Measurements from ENCODE around the gene MRAP. TPM values are rescaled to one million over a fixed set of nuclear protein-coding genes. Genes with fewer than 3 reads are reported as not detected.

The MRAP gene
- total RNA-seq, 1 experiment from 2014 or later, result not detected

DNA sequence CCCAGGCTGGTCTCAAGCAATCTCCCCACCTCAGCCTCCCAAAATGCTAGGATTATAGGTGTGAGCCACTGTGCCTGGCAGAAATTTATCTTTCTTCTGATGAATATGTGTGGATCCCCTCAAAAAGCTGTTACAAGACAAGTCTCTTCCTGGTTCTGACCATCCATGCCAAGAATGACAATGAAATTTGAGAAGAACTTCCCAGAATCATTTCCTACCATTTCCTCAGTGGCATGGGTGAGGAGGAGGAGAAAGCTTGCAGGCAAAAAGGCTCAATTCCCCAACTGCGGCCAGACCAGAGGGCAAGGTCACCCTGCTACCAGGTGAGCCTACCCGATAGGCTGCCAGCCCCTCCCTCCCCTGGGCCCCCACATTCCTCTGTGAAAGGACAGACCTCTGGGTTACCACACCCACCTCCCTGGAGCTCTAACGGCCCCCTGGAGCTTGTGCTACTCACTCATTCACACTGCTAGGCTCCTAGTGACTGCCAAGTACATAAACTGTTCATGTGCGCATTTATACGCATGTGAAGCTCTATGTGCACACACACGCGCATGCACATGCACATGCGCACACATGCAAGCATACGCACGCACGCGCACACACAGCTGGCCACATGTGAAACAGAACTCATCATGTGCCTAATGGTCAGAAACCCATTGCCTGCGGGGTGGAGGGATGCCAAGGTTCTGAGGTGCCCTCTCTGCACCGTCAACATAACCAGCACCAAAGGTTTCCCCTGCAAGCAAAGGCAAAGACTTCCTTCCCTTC is 17.0 kb downstream of the MRAP start:
- CTCF ChIA-PET, result interaction anchor here (0.6 kb wide), 1 partner anchor 9 kb away, joined by 5 read pairs; no protein-coding TSS in a partner anchor
- no peaks in the 10 kb centered on the region for H3K4me1 ChIP-seq (ENCODE audit: insufficient read depth, low read length, poor library complexity, severe bottlenecking)
- H3K9me3 ChIP-seq (ENCODE audit: low read depth, low read length, poor library complexity, severe bottlenecking), result no peaks in the 10 kb centered on the region
- H3K36me3 ChIP-seq (ENCODE audit: insufficient read depth, low read length, poor library complexity, severe bottlenecking), result peaks cover 62% of the 10 kb centered on the region
- no peak overlapping the region for H3K27ac ChIP-seq (ENCODE audit: low read depth, low read length, poor library complexity, severe bottlenecking)
- DNase-seq (ENCODE audit: low spot score), result no peak
- POLR2A ChIA-PET (ENCODE audit: low non-redundant PET), result no interaction called here
- intact Hi-C loops (cut with micrococcal nuclease; ENCODE audit: unreplicated experiment), result no loop called here
- TF ChIP-seq, protein P1, sequence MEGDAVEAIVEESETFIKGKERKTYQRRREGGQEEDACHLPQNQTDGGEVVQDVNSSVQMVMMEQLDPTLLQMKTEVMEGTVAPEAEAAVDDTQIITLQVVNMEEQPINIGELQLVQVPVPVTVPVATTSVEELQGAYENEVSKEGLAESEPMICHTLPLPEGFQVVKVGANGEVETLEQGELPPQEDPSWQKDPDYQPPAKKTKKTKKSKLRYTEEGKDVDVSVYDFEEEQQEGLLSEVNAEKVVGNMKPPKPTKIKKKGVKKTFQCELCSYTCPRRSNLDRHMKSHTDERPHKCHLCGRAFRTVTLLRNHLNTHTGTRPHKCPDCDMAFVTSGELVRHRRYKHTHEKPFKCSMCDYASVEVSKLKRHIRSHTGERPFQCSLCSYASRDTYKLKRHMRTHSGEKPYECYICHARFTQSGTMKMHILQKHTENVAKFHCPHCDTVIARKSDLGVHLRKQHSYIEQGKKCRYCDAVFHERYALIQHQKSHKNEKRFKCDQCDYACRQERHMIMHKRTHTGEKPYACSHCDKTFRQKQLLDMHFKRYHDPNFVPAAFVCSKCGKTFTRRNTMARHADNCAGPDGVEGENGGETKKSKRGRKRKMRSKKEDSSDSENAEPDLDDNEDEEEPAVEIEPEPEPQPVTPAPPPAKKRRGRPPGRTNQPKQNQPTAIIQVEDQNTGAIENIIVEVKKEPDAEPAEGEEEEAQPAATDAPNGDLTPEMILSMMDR (conservative IDR thresholded peaks at IDR 0.05; ENCODE audit: low read depth, low read length), result no peak
- no peak for TF ChIP-seq EZH2 (IDR thresholded peaks at IDR 0.05; ENCODE audit: borderline replicate concordance, low read depth, low read length, poor library complexity, severe bottlenecking)
- BruUV-seq (replicated peaks), result no TSS peak
- no peak overlapping the region for H3K4me3 ChIP-seq (ENCODE audit: low read depth, low read length, poor library complexity, severe bottlenecking)
- no peaks in the 10 kb centered on the region for H3K27me3 ChIP-seq (replicated peaks; ENCODE audit: insufficient read depth, low read depth, low read length, poor library complexity)

- peaks cover 70% of the 10 kb centered on the region for H3K36me3 ChIP-seq (ENCODE audit: insufficient read depth, low read length, poor library complexity, severe bottlenecking)
- POLR2A ChIA-PET (ENCODE audit: low non-redundant PET), result no interaction called here
- no peaks in the 10 kb centered on the region for H3K9me3 ChIP-seq (ENCODE audit: low read depth, low read length, poor library complexity, severe bottlenecking)
- CTCF ChIA-PET, result no interaction called here
- BruUV-seq (replicated peaks), result no TSS peak
- TF ChIP-seq EZH2 (IDR thresholded peaks at IDR 0.05; ENCODE audit: borderline replicate concordance, low read depth, low read length, poor library complexity, severe bottlenecking), result no peak
- TF ChIP-seq, protein P1 (conservative IDR thresholded peaks at IDR 0.05; ENCODE audit: low read depth, low read length), result no peak
- no peak overlapping the region for H3K4me3 ChIP-seq (ENCODE audit: low read depth, low read length, poor library complexity, severe bottlenecking)
- DNase-seq (ENCODE audit: low spot score), result no peak
- H3K27me3 ChIP-seq (replicated peaks; ENCODE audit: insufficient read depth, low read depth, low read length, poor library complexity), result no peaks in the 10 kb centered on the region
- intact Hi-C loops (cut with micrococcal nuclease; ENCODE audit: unreplicated experiment), result no loop called here
- no peaks in the 10 kb centered on the region for H3K4me1 ChIP-seq (ENCODE audit: insufficient read depth, low read length, poor library complexity, severe bottlenecking)
- H3K27ac ChIP-seq (ENCODE audit: low read depth, low read length, poor library complexity, severe bottlenecking), result no peak overlapping the region
Measured at GRCh38 chr21:32316361-32317215, 17.9 kb downstream of the MRAP start.

GRCh38 chr21:32317726-32318125 is 19.1 kb downstream of the MRAP start:
- intact Hi-C loops (cut with micrococcal nuclease; ENCODE audit: unreplicated experiment), result no loop called here
- ChIA-PET CTCF (no interaction called here), POLR2A (ENCODE audit: low non-redundant PET) (no interaction called here)
- Histone ChIP-seq H3K4me1 (ENCODE audit: insufficient read depth, low read length, poor library complexity, severe bottlenecking) (no peaks in the 10 kb centered on the region), H3K9me3 (ENCODE audit: low read depth, low read length, poor library complexity, severe bottlenecking) (no peaks in the 10 kb centered on the region), H3K27ac (ENCODE audit: low read depth, low read length, poor library complexity, severe bottlenecking) (no peak overlapping the region), H3K36me3 (ENCODE audit: insufficient read depth, low read length, poor library complexity, severe bottlenecking) (peaks cover 82% of the 10 kb centered on the region), H3K27me3 (replicated peaks; ENCODE audit: insufficient read depth, low read depth, low read length, poor library complexity) (no peaks in the 10 kb centered on the region), H3K4me3 (ENCODE audit: low read depth, low read length, poor library complexity, severe bottlenecking) (no peak overlapping the region)
- BruUV-seq (replicated peaks), result no TSS peak
- TF ChIP-seq, protein P1 (conservative IDR thresholded peaks at IDR 0.05; ENCODE audit: low read depth, low read length), result no peak
- no peak for TF ChIP-seq EZH2 (IDR thresholded peaks at IDR 0.05; ENCODE audit: borderline replicate concordance, low read depth, low read length, poor library complexity, severe bottlenecking)
- DNase-seq (ENCODE audit: low spot score), result no peak

All from A673 (cell line).